OCI-LY3 (cell line): ENCODE results near the gene GPSM3.
A peak's percentile ranks its signal among the peaks of the same experiment; 100 is the strongest.

Source experiments
- H2AFZ ChIP-seq: fragments of 200-600, 300-600 bp; shearing (Covaris generic); 2 replicates; pipeline ENCODE4 v1.6.0; 2014; ENCODE audit warnings: antibody characterized with exemption, low read depth, low read length
- H3K27ac ChIP-seq: fragments of 200-600, 300-600 bp; sonication (generic); 2 replicates; pipeline ENCODE4 v1.5.1; 2014; ENCODE audit warnings: mild to moderate bottlenecking, low read length, moderate library complexity, mixed read lengths
- H3K27me3 ChIP-seq: fragments of 200-600, 300-600 bp; sonication (generic); 2 replicates; pipeline ENCODE4 v1.6.1; 2014; ENCODE audit warnings: low read depth, low read length, mixed read lengths
- H3K36me3 ChIP-seq: fragments of 200-600, 300-600 bp; sonication (generic); replicated peaks from 2 replicates; pipeline ENCODE3; 2014; ENCODE audit warnings: low read depth, low read length, mixed read lengths
- H3K4me1 ChIP-seq: fragments of 300-600, 200-600 bp; sonication (generic); 2 replicates; pipeline ENCODE4 v1.6.1; 2014; ENCODE audit warnings: low read length, mixed read lengths
- H3K4me2 ChIP-seq: fragments of 200-600, 300-600 bp; sonication (generic); 2 replicates; pipeline ENCODE4 v1.6.1; 2014; ENCODE audit warnings: low read length, mixed read lengths
- H3K4me3 ChIP-seq: fragments of 300-600, 200-600 bp; sonication (generic); 2 replicates; pipeline ENCODE4 v1.5.1; 2014; ENCODE audit warnings: antibody characterized with exemption, mild to moderate bottlenecking, low read length, moderate library complexity
- H3K79me2 ChIP-seq: fragments of 300-600, 200-600 bp; shearing (Covaris generic); 2 replicates; pipeline ENCODE4 v1.6.1; 2014; ENCODE audit warnings: mild to moderate bottlenecking, low read length, mixed read lengths
- H3K9ac ChIP-seq: fragments of 300-600, 200-600 bp; shearing (Covaris generic); 2 replicates; pipeline ENCODE4 v1.6.0; 2014; ENCODE audit warnings: mild to moderate bottlenecking, low read length, moderate library complexity
- H3K9me3 ChIP-seq: fragments of 200-600, 300-600 bp; shearing (Covaris generic); 2 replicates; pipeline ENCODE4 v1.6.1; 2014; ENCODE audit warnings: low read length, mixed read lengths; ENCODE audit not compliant: insufficient read depth
- H4K20me1 ChIP-seq: fragments of 200-600, 300-600 bp; sonication (generic); 2 replicates; pipeline ENCODE4 v1.6.1; 2016; ENCODE audit warnings: low read length, mixed read lengths; ENCODE audit not compliant: insufficient read depth
- EZH2phosphoT487 ChIP-seq: fragments of 200-600 bp; shearing (Covaris generic); IDR thresholded peaks from 2 replicates; pipeline ENCODE4 v1.6.1; 2018; ENCODE audit warnings: antibody characterized with exemption, mixed run types, low read depth
- TF ChIP-seq, protein P1 (sequence below): fragments of 200-600, 300-600 bp; sonication (generic); IDR thresholded peaks from 2 replicates; pipeline ENCODE4 v1.5.1; 2014; ENCODE audit warnings: antibody characterized with exemption, low read length, low read depth

The GPSM3 gene

DNA sequence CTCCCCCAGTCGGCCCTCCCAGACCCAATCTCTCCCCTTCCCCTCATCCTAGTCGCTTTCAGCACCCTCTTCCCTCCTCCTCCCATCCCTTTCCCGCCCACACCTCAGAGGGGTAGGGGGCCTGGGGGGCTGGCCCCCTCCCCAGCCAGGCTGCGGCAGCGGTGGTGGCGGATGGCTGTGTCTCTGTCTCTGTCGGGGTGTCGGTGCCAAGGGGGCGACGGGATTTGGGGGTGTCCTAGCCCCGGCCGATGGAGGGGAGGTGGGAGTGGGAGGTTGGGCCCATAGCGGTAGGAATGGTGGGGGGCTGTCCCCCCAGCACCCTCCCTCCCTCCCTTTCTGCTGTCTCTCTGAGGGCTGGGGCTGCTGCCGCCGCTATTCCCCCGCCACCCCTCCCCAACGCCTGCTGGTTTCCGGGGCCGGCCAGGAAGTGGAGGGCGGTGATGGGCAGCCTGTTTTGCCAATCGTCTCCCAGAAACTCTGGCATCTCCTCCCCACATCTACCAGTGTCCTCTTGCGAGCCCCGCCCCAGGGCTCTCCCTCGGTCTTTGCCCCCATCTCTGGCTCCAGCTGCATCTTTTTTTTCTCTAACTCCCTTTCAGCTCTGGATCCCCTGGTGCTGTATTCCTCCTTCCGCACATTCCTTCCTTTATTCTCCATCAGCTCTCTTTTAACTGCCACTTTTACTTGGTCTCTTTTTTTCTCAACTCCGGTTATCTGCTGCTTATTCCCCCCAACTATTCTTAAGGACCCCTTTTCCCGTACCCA, 16.6 kb downstream of the GPSM3 start, which contains the start of gene AGPAT1:
Gene AGPAT1 (minus strand): TSS at position 374 of the 765 bp plus-strand sequence. CDS start 4,588 bp downstream, outside the sequence.
- H3K27ac ChIP-seq = peak within 1 kb of the TSS; percentile 90
- peaks cover 26% of the 10 kb centered on the region for H3K79me2 ChIP-seq
- H3K4me2 ChIP-seq = peak within 1 kb of the TSS; percentile 98
- no peaks in the 10 kb centered on the region for H4K20me1 ChIP-seq
- H3K9me3 ChIP-seq = no peaks in the 10 kb centered on the region
- H2AFZ ChIP-seq = no peak within 1 kb of the TSS
- H3K27me3 ChIP-seq = no peaks in the 10 kb centered on the region
- peak within 1 kb of the TSS; percentile 99 for H3K4me3 ChIP-seq
- TF ChIP-seq, protein P1, sequence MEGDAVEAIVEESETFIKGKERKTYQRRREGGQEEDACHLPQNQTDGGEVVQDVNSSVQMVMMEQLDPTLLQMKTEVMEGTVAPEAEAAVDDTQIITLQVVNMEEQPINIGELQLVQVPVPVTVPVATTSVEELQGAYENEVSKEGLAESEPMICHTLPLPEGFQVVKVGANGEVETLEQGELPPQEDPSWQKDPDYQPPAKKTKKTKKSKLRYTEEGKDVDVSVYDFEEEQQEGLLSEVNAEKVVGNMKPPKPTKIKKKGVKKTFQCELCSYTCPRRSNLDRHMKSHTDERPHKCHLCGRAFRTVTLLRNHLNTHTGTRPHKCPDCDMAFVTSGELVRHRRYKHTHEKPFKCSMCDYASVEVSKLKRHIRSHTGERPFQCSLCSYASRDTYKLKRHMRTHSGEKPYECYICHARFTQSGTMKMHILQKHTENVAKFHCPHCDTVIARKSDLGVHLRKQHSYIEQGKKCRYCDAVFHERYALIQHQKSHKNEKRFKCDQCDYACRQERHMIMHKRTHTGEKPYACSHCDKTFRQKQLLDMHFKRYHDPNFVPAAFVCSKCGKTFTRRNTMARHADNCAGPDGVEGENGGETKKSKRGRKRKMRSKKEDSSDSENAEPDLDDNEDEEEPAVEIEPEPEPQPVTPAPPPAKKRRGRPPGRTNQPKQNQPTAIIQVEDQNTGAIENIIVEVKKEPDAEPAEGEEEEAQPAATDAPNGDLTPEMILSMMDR = no peak
- no peak for TF ChIP-seq EZH2phosphoT487
- peaks cover 22% of the 10 kb centered on the region for H3K4me1 ChIP-seq
- no peaks in the 10 kb centered on the region for H3K36me3 ChIP-seq
- peak within 1 kb of the TSS; percentile 96 for H3K9ac ChIP-seq

DNA sequence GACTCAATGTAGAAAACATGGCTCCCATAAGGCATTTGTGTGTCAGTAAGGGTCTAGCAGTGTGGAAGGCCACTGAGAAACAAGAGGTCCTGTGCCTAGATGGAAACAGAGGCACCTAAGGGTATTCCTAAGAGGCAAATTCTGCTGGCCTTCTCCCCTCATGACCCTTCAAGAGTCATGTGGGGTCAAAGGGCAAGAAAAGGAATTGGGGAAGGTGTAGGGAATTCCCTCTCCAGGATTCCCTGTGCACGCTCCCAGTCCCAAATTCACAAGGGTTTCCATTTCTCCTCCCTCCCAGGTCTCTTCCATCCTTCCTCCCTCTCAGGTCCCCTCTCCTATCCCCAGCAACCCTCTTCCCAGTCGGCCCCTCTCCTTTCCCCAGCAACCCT, 17.1 kb downstream of the GPSM3 start:
- Histone ChIP-seq H3K9ac (peak overlapping the region; percentile 96), H4K20me1 (no peaks in the 10 kb centered on the region), H3K79me2 (peaks cover 26% of the 10 kb centered on the region), H3K4me1 (peaks cover 22% of the 10 kb centered on the region), H3K4me2 (peak overlapping the region; percentile 93), H3K36me3 (no peaks in the 10 kb centered on the region), H3K27ac (peak overlapping the region; percentile 40), H2AFZ (no peak overlapping the region), H3K9me3 (no peaks in the 10 kb centered on the region), H3K4me3 (peak overlapping the region; percentile 99), H3K27me3 (no peaks in the 10 kb centered on the region)
- TF ChIP-seq, protein P1 = no peak
- no peak for TF ChIP-seq EZH2phosphoT487

DNA sequence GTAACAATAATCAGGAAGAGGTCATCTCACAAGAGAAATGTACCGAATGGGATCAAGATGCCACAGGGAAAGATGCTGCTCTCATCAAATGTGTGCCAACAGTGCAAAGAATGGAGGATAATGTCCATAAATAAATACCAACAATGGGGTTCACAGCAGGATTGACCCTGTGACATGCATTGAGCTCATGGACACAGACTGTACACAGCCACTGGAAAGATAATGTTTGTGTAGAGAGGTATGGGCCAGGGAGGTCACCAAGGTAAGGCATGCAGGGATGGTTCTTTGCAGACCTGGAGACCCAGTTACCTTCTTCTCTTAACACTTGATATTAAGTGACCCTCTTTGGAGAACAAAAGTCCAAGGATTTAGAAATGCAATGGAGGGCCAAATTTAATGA, 18.0 kb downstream of the GPSM3 start:
- H3K9me3 ChIP-seq = no peaks in the 10 kb centered on the region
- 0 out of 2 replicates have a peak overlapping the region, but pooled peaks have one; percentile 93 for H3K4me2 ChIP-seq
- TF ChIP-seq EZH2phosphoT487 = no peak
- H3K27me3 ChIP-seq = no peaks in the 10 kb centered on the region
- H3K79me2 ChIP-seq = peaks cover 26% of the 10 kb centered on the region
- no peak overlapping the region for H3K4me3 ChIP-seq
- no peaks in the 10 kb centered on the region for H3K36me3 ChIP-seq
- no peak overlapping the region for H2AFZ ChIP-seq
- H3K4me1 ChIP-seq = peaks cover 20% of the 10 kb centered on the region
- H3K27ac ChIP-seq = no peak overlapping the region
- no peak overlapping the region for H3K9ac ChIP-seq
- no peaks in the 10 kb centered on the region for H4K20me1 ChIP-seq

DNA sequence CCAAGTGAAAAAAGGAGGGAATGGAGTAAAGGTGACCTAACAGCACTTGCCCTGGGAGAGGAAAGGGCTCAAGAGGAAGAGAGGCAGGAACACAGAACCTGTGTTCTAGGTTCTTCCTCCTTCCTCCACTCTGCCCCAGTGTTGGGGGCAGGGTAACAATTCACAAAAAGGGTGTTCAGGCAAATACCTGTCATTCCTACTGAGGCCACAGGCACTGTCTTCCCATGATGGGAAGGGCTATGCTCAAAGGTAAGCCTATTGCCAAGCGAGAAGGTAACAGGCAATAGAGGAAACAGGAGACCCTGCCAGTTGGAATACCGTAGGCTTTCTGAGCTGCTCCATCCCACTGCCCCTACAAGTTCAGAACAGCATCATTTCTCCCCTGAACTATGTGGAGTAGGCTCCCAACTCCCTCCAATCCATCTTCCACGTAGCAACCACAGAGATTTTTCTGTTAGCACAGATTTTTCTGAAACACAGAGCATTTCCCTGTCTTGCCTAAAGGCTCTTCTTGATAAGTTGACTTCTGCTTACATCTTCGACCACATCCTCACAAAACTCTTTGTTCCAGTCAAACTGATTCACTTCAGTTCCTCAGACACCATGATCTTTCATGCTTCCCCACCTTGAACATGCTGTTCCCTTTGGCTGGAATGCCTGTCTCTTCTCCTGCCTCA, 19.3 kb downstream of the GPSM3 start:
- Histone ChIP-seq H3K27me3 (no peaks in the 10 kb centered on the region), H3K4me3 (no peak overlapping the region), H3K27ac (no peak overlapping the region), H3K36me3 (no peaks in the 10 kb centered on the region), H3K79me2 (peaks cover 17% of the 10 kb centered on the region), H3K9me3 (no peaks in the 10 kb centered on the region), H3K9ac (no peak overlapping the region), H4K20me1 (no peaks in the 10 kb centered on the region), H3K4me1 (peaks cover 20% of the 10 kb centered on the region), H2AFZ (no peak overlapping the region), H3K4me2 (no peak overlapping the region)
- TF ChIP-seq, protein P1 = no peak
- TF ChIP-seq EZH2phosphoT487 = no peak
